Glutamatergic neuron (in vitro differentiated cells): ENCODE data around the gene PPIE. TPM values are rescaled to one million over a fixed set of nuclear protein-coding genes. Genes with fewer than 3 reads are reported as not detected.

Experiments used
- DNase-seq: peaks from one replicate; pipeline ENCODE4 v3.0.0; 2022
- H3K27ac Mint-ChIP-seq: one replicate; pipeline ENCODE4 v1.8.0; 2020; ENCODE audit warnings: mild to moderate bottlenecking, mixed read lengths, inconsistent platforms; ENCODE audit not compliant: unreplicated experiment
- H3K27me3 Mint-ChIP-seq: one replicate; pipeline ENCODE4 v1.8.0; 2020; ENCODE audit warnings: mild to moderate bottlenecking, moderate library complexity, mixed read lengths, inconsistent platforms; ENCODE audit not compliant: unreplicated experiment
- H3K36me3 Mint-ChIP-seq: one replicate; pipeline ENCODE4 v1.8.0; 2020; ENCODE audit warnings: mild to moderate bottlenecking, mixed read lengths, inconsistent platforms; ENCODE audit not compliant: unreplicated experiment
- H3K4me1 Mint-ChIP-seq: one replicate; pipeline ENCODE4 v1.8.0; 2020; ENCODE audit warnings: mild to moderate bottlenecking, low read depth, mixed read lengths, inconsistent platforms; ENCODE audit not compliant: unreplicated experiment
- H3K4me3 Mint-ChIP-seq: one replicate; pipeline ENCODE4 v1.8.0; 2020; ENCODE audit warnings: mild to moderate bottlenecking, mixed read lengths, inconsistent platforms; ENCODE audit not compliant: unreplicated experiment
- H3K9me3 Mint-ChIP-seq: one replicate; pipeline ENCODE4 v1.8.0; 2020; ENCODE audit warnings: mild to moderate bottlenecking, moderate library complexity, mixed read lengths, inconsistent platforms; ENCODE audit not compliant: unreplicated experiment
- total RNA-seq: library from RNA; stranded (reverse); fragmentation: NEBNext Ultra II Directional; extraction: Animal tissue kit (Norgen Biotek cat#: 25700); gene quantifications from one replicate; pipeline ENCODE4 v1.2.1, GENCODE V29; 2021; ENCODE audit not compliant: unreplicated experiment
- TF ChIP-seq, protein P1 (sequence below): fragments of 200-600 bp; sonication (generic); IDR thresholded peaks from one replicate; pipeline ENCODE4 v1.5.0; 2021; ENCODE audit not compliant: partially characterized antibody, unreplicated experiment

Gene PPIE
- total RNA-seq, 1 donor from 2014 or later, result 28.8 TPM

DNA sequence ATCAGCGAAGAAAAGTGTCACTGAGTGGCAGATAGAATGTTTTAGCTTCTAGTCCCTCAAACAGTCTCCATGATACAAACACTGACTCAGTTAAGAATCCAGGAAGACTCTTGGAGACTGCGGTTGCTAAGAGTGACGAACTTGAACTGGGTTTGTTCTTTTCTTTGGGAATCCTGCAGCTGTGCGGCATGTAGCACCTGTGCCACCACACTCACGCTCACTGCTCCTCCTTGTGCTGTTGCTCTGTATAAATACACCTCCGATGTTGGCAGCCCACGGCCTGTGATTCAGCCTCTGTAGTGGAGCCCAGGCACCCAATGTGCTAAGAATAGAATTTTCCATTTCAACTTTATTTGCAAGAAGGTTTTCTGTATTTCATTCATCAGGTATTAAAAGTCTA lies 5.5 kb upstream of the PPIE start:
- Mint-ChIP-seq H3K36me3 (no peaks in the 10 kb centered on the region), H3K4me1 (no peaks in the 10 kb centered on the region), H3K4me3 (no peak overlapping the region), H3K27ac (no peak overlapping the region), H3K27me3 (peaks cover 8% of the 10 kb centered on the region), H3K9me3 (no peaks in the 10 kb centered on the region)
- TF ChIP-seq, protein P1, sequence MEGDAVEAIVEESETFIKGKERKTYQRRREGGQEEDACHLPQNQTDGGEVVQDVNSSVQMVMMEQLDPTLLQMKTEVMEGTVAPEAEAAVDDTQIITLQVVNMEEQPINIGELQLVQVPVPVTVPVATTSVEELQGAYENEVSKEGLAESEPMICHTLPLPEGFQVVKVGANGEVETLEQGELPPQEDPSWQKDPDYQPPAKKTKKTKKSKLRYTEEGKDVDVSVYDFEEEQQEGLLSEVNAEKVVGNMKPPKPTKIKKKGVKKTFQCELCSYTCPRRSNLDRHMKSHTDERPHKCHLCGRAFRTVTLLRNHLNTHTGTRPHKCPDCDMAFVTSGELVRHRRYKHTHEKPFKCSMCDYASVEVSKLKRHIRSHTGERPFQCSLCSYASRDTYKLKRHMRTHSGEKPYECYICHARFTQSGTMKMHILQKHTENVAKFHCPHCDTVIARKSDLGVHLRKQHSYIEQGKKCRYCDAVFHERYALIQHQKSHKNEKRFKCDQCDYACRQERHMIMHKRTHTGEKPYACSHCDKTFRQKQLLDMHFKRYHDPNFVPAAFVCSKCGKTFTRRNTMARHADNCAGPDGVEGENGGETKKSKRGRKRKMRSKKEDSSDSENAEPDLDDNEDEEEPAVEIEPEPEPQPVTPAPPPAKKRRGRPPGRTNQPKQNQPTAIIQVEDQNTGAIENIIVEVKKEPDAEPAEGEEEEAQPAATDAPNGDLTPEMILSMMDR, result no peak
- DNase-seq, result no peak

DNA sequence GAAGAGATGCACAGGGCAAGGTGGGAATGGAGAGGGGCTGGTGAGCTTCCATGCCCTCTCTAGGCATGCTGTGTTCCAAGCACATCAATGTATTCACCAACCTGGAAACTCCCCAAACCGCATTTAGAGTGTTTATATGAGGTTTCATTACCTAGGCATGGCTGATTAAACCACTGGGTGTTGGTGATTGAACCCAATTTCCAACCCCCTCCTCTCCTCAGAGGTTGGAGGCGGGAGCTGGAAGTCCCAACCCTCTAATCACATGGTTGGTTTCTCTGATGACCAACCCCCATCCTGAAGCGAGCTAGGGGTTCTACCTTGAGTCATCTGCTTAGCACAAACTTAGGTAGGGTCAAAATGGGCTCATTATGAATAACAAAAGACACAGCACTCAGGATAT lies 3.0 kb upstream of the PPIE start:
- TF ChIP-seq, protein P1, result no peak
- Mint-ChIP-seq H3K9me3 (peaks cover 3% of the 10 kb centered on the region), H3K36me3 (no peaks in the 10 kb centered on the region), H3K27ac (no peak overlapping the region), H3K4me1 (peaks cover 6% of the 10 kb centered on the region), H3K4me3 (no peak overlapping the region), H3K27me3 (peaks cover 4% of the 10 kb centered on the region)
- DNase-seq, result no peak

DNA sequence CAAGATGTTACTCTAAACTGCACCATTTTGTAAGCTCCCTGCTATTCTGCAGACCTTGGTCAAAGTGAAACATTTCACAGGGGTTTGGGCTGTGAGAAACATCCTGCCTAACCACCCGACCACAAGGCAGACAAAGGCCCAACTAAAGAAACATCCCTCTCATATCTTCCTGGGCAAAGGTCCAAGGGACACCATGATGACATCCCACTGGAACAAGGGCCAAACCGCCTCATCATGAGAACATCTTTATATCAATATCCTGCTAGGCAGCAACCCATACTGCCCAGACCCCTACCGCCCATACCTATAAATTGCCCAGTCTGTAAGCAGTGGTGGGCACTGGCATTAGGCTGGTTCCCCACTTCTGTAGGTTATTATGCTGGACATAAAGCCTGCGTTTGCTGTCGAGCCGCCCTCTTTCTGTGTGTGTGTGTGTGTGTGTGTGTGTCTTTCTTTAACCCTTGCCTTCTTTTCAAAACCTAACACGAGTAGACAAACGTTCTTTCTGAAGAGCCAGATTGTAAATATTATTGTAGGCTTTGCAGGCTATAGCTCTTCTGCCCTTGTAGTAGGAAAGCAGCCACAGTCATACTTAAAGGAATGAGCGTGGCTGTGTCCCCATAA lies 1.0 kb upstream of the PPIE start:
- TF ChIP-seq, protein P1, result no peak
- Mint-ChIP-seq H3K36me3 (no peaks in the 10 kb centered on the region), H3K4me3 (no peak overlapping the region), H3K9me3 (peaks cover 3% of the 10 kb centered on the region), H3K4me1 (peaks cover 6% of the 10 kb centered on the region), H3K27me3 (peaks cover 1% of the 10 kb centered on the region), H3K27ac (no peak overlapping the region)
- no peak for DNase-seq

DNA sequence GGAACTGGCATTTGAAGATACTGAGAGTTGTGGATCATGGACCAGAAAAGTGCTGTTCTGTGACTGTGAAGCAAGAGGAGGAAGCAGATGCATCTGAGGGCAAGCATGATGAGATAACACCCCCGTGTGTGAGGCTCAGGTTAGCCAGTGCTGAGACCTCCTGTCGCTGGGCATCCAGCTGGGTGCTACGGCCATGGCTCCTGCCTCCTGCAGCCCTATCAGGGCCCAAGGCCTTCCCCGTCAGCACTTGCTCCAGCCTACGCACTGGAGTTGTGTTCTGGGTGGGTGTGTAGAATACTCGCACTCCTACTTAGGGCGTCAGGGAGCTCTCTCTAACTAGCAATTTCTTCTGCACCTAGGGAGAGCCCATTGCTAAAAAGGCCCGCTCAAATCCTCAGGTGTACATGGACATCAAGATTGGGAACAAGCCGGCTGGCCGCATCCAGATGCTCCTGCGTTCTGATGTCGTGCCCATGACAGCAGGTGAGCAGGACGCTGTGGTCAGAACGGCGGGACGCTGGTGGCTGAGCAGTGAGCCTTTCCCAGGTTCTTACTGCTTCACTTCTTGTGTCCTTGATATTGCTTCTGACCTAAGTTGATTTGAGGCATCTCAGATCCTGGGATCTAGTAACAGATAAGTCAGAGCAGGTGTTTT lies 6.5 kb downstream of the PPIE start:
- Mint-ChIP-seq H3K4me1 (no peaks in the 10 kb centered on the region), H3K36me3 (peaks cover 6% of the 10 kb centered on the region), H3K9me3 (no peaks in the 10 kb centered on the region), H3K27ac (no peak overlapping the region), H3K4me3 (no peak overlapping the region), H3K27me3 (peaks cover 3% of the 10 kb centered on the region)
- TF ChIP-seq, protein P1, result no peak
- no peak for DNase-seq

DNA sequence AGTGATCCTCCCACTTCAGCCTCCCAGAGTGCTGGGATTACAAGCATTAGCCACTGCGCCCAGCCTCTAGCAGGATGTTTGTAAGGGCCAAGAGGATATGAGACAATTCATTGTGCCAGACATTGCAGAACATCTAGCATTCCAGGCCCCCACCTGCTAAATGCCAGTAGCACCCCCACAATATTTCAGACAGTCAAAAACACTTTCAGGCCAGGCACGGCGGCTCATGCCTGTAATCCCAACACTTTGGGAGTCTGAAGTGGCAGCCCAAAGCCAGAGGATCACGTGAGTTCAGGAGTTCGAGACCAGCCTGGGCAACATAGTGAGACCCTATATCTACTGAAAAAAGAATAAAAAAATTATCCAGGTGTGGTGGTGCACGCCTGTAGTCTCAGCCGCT lies 12.9 kb downstream of the PPIE start:
- TF ChIP-seq, protein P1, result no peak
- Mint-ChIP-seq H3K36me3 (peaks cover 8% of the 10 kb centered on the region), H3K9me3 (peaks cover 3% of the 10 kb centered on the region), H3K27me3 (peaks cover 6% of the 10 kb centered on the region), H3K4me3 (no peak overlapping the region), H3K4me1 (peaks cover 4% of the 10 kb centered on the region), H3K27ac (no peak overlapping the region)
- no peak for DNase-seq
